IMR-90 (cell line): ENCODE results near the gene DNAJC27. TPM values are rescaled to one million over a fixed set of nuclear protein-coding genes. Genes with fewer than 3 reads are reported as not detected.

Experiments used
- ATAC-seq: fragments of 200-7000 bp; cut with Tn5 transposase; 2 replicates; pipeline ENCODE4 v1.9.1; 2020; ENCODE audit warnings: low read depth, mild to moderate bottlenecking, moderate library complexity
- BruUV-seq: library from RNA; stranded (reverse); fragments of 400-500 nt; replicated peaks from 2 replicates; lab custom pipeline; 2021; lab: Mats Ljungman, UMichigan
- CTCF ChIA-PET: fragments of 300-600 bp; formaldehyde crosslinking; extraction: SDS; loops from one replicate; lab custom pipeline; 2021; ENCODE audit warnings: antibody characterized with exemption; lab: Yijun Ruan, JAX
- POLR2A ChIA-PET: fragments of 300-600 bp; sonication (Branson Sonifier 250); formaldehyde crosslinking; loops from one replicate; lab custom pipeline; 2022; ENCODE audit warnings: antibody characterized with exemption; ENCODE audit not compliant: unreplicated experiment; lab: Charles Lee
- DNase-seq: peaks from one replicate; pipeline ENCODE4 v3.0.0; 2013
- H2AFZ ChIP-seq: replicated peaks from 2 replicates; pipeline ENCODE3; 2013; ENCODE audit warnings: low read length, mild to moderate bottlenecking; ENCODE audit not compliant: poor library complexity
- H2AK5ac ChIP-seq: 2 replicates; pipeline ENCODE4 v1.6.1; 2013; ENCODE audit warnings: low read depth, low read length, inconsistent platforms
- H2AK9ac ChIP-seq: replicated peaks from 2 replicates; pipeline ENCODE3; 2013; ENCODE audit warnings: mild to moderate bottlenecking, low read depth, low read length, moderate library complexity; ENCODE audit not compliant: poor library complexity
- H2BK120ac ChIP-seq: 2 replicates; pipeline ENCODE4 v1.6.1; 2013; ENCODE audit warnings: low read depth, low read length, inconsistent platforms
- H2BK15ac ChIP-seq: 3 replicates; pipeline ENCODE4 v1.6.1; 2013; ENCODE audit warnings: low read depth, low read length, inconsistent platforms
- H2BK20ac ChIP-seq: 2 replicates; pipeline ENCODE4 v1.6.1; 2013; ENCODE audit warnings: low read depth, mild to moderate bottlenecking, inconsistent platforms, low read length, moderate library complexity
- H2BK5ac ChIP-seq: 2 replicates; pipeline ENCODE4 v1.6.1; 2013; ENCODE audit warnings: mild to moderate bottlenecking, low read depth, low read length, inconsistent platforms; ENCODE audit not compliant: poor library complexity, severe bottlenecking
- H3K14ac ChIP-seq: replicated peaks from 2 replicates; pipeline ENCODE4 v1.6.1; 2013; ENCODE audit warnings: low read depth, low read length, inconsistent platforms
- H3K18ac ChIP-seq: 2 replicates; pipeline ENCODE4 v1.6.1; 2013; ENCODE audit warnings: low read depth, low read length, control low read depth
- H3K23ac ChIP-seq: 2 replicates; pipeline ENCODE4 v1.6.1; 2013; ENCODE audit warnings: low read depth, low read length, inconsistent platforms
- H3K27ac ChIP-seq: 2 replicates; pipeline ENCODE4 v1.5.1; 2013; ENCODE audit warnings: mild to moderate bottlenecking, control low read depth, low read length; ENCODE audit not compliant: insufficient read depth
- H3K27me3 ChIP-seq: 2 replicates; pipeline ENCODE4 v1.6.1; 2013; ENCODE audit warnings: low read length; ENCODE audit not compliant: control insufficient read depth, insufficient read depth
- H3K36me3 ChIP-seq: 2 replicates; pipeline ENCODE4 v1.6.1; 2013; ENCODE audit warnings: low read length, mixed read lengths; ENCODE audit not compliant: control insufficient read depth, insufficient read depth
- H3K4ac ChIP-seq: 2 replicates; pipeline ENCODE4 v1.6.1; 2013; ENCODE audit warnings: low read depth, low read length, inconsistent platforms
- H3K4me1 ChIP-seq: 2 replicates; pipeline ENCODE4 v1.6.1; 2013; ENCODE audit warnings: low read length, mixed read lengths; ENCODE audit not compliant: control insufficient read depth, insufficient read depth
- H3K4me2 ChIP-seq: 2 replicates; pipeline ENCODE4 v1.6.1; 2013; ENCODE audit warnings: low read depth, mild to moderate bottlenecking, control low read depth, low read length, moderate library complexity
- H3K4me3 ChIP-seq: 2 replicates; pipeline ENCODE4 v1.5.1; 2013; ENCODE audit warnings: low read depth, mild to moderate bottlenecking, control low read depth, low read length, moderate library complexity; ENCODE audit not compliant: insufficient read depth
- H3K56ac ChIP-seq: 2 replicates; pipeline ENCODE4 v1.6.1; 2013; ENCODE audit warnings: low read length, inconsistent platforms; ENCODE audit not compliant: insufficient read depth; ENCODE audit errors: extremely low read depth
- H3K79me1 ChIP-seq, 2 experiments: 2 replicates each; pipeline ENCODE4 v1.6.1; 2013; ENCODE audit warnings: low read length in 2 of 2, inconsistent platforms in 1 of 2, low read depth in 1 of 2
- H3K9ac ChIP-seq: 2 replicates; pipeline ENCODE4 v1.6.1; 2013; ENCODE audit warnings: low read depth, low read length, control low read depth
- H3K9me1 ChIP-seq: 2 replicates; pipeline ENCODE4 v1.6.1; 2013; ENCODE audit warnings: low read length, inconsistent platforms; ENCODE audit not compliant: insufficient read depth
- H3K9me3 ChIP-seq: 2 replicates; pipeline ENCODE4 v1.6.1; 2013; ENCODE audit warnings: low read length; ENCODE audit not compliant: control insufficient read depth, insufficient read depth
- H4K20me1 ChIP-seq: 2 replicates; pipeline ENCODE4 v1.6.1; 2013; ENCODE audit warnings: low read length, inconsistent platforms; ENCODE audit not compliant: insufficient read depth
- H4K5ac ChIP-seq: 2 replicates; pipeline ENCODE4 v1.6.1; 2013; ENCODE audit warnings: mild to moderate bottlenecking, low read depth, low read length, control low read depth
- H4K8ac ChIP-seq, 2 experiments: 2 replicates each; pipeline ENCODE4 v1.6.1; 2013; ENCODE audit warnings: low read depth in 2 of 2, low read length in 2 of 2, control low read depth in 1 of 2, inconsistent platforms in 1 of 2
- H4K91ac ChIP-seq: 2 replicates; pipeline ENCODE4 v1.6.1; 2013; ENCODE audit warnings: low read depth, low read length, inconsistent platforms; ENCODE audit not compliant: insufficient read depth
- MAFK ChIP-seq: IDR thresholded peaks from 2 replicates; pipeline ENCODE4 v1.6.1; 2012; ENCODE audit warnings: low read depth, low read length, improper control_type of control experiment
- MAZ ChIP-seq: IDR thresholded peaks from 2 replicates; pipeline ENCODE4 v1.6.1; 2012; ENCODE audit warnings: low read depth, mild to moderate bottlenecking, low read length, improper control_type of control experiment, moderate library complexity, borderline replicate concordance
- WGBS, 2 experiments: methylation state at CpG; one replicate each; pipeline versions ENCODE4 v1.1.5 to v1.1.7; 2013; ENCODE audit warnings: missing lambda C conversion rate in 2 of 2; ENCODE audit not compliant: insufficient read length in 1 of 2; ENCODE audit errors: extremely low coverage in 2 of 2; 5-methylcytosine and 5-hydroxymethylcytosine counted together
- dilution Hi-C: fragments of 300-500 bp; cut with HindIII; formaldehyde crosslinking; loops from one replicate; pipeline ENCODE4 v1.14.3; 2018; ENCODE audit warnings: low sequenced_read_pairs; ENCODE audit not compliant: unreplicated experiment
- in situ Hi-C: fragments of 300-500 bp; cut with MboI; formaldehyde crosslinking; loops from 3 replicates; pipeline ENCODE4 v1.14.3; 2019; ENCODE audit warnings: low sequenced_read_pairs, inconsistent platforms, mixed read lengths
- intact Hi-C: fragments of 100-400 bp; cut with micrococcal nuclease; formaldehyde crosslinking; loops from 2 replicates; pipeline ENCODE4 v1.10.0; 2022
- polyA plus RNA-seq, 3 experiments: library from polyadenylated mRNA; depleted of rRNA; stranded (reverse); fragments of >200 nt; gene quantifications; 2 replicates each; pipeline ENCODE4 v1.2.3, GENCODE V29; 2012; ENCODE audit warnings: low replicate concordance in 1 of 3
- total RNA-seq: library from RNA; depleted of rRNA; stranded (reverse); fragments of >200 nt; gene quantifications from 2 replicates; pipeline ENCODE4 v1.2.3, GENCODE V29; 2012

DNAJC27 gene
- total and polyA plus RNA-seq, 2 of the 4 experiments (the other 2 are of a cell fraction), result 1.6 to 2.0 TPM

DNA sequence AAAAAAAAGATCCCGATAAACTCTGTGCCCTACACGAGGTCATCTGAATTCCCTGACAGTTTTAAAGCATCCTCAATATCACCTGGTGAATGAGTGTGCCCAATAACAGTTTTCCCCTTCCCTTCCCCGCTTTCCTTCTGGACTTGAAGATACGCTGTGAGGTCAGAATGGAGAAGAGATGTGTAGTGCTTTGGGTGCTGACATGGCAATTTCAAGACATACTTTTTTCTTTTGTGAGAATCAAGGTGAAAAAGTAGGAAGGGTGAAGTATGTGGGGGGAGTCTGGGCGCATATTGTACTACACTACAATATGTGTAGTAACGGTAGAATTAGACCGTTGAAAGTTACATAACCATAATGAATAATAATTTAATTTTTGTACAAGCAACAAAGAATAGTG, 21.7 kb downstream of the DNAJC27 start:
- H3K4me2 ChIP-seq, result no peak overlapping the region
- no peaks in the 10 kb centered on the region for H3K27me3 ChIP-seq
- no CpG with 5 or more reads among the region's 7 CpGs for WGBS, 2 experiments
- H4K5ac ChIP-seq, result no peak overlapping the region
- no peaks in the 10 kb centered on the region for H4K20me1 ChIP-seq
- H3K18ac ChIP-seq, result no peak overlapping the region
- no TSS peak for BruUV-seq
- H3K9me3 ChIP-seq, result no peaks in the 10 kb centered on the region
- peaks cover 14% of the 10 kb centered on the region for H3K36me3 ChIP-seq
- H2BK5ac ChIP-seq, result no peak overlapping the region
- H3K14ac ChIP-seq, result no peak overlapping the region
- no peak overlapping the region for H3K56ac ChIP-seq
- no peak overlapping the region for H3K4ac ChIP-seq
- peaks cover 3% of the 10 kb centered on the region; the same call in 1 of the 2 replicates for H3K9me1 ChIP-seq
- H4K91ac ChIP-seq, result no peak overlapping the region
- no peak for TF ChIP-seq MAZ
- peak; percentile 83 for TF ChIP-seq MAFK
- H3K23ac ChIP-seq, result no peak overlapping the region
- H2AK5ac ChIP-seq, result no peak overlapping the region
- ATAC-seq, result no peak
- no peak overlapping the region for H2BK20ac ChIP-seq
- H4K8ac ChIP-seq, result no peak overlapping the region
- no peak overlapping the region for H3K27ac ChIP-seq
- H3K4me3 ChIP-seq, result no peak overlapping the region
- H2AK9ac ChIP-seq, result no peak overlapping the region
- intact Hi-C loops (no loop called here), in situ Hi-C loops (no loop called here), dilution Hi-C loops (no loop called here)
- no peak overlapping the region for H3K9ac ChIP-seq
- ChIA-PET POLR2A (no interaction called here), CTCF (no interaction called here)
- H2AFZ ChIP-seq, result no peak overlapping the region
- no peaks in the 10 kb centered on the region; a peak in 1 of 4 replicates for H3K79me1 ChIP-seq
- peaks cover 7% of the 10 kb centered on the region; the same call in 1 of the 2 replicates for H3K4me1 ChIP-seq
- no peak overlapping the region for H2BK120ac ChIP-seq
- no peak overlapping the region for H2BK15ac ChIP-seq
- no peak for DNase-seq
